H1 (cell line): ENCODE measurements around the gene FXN. TPM values are rescaled to one million over a fixed set of nuclear protein-coding genes. Genes with fewer than 3 reads are reported as not detected.

Experiments used
- CTCF ChIA-PET: fragments of 300-600 bp; sonication (Branson Sonifier 250); formaldehyde crosslinking; loops from one replicate; lab custom pipeline; 2021; ENCODE audit not compliant: partially characterized antibody; lab: Charles Lee
- POLR2A ChIA-PET: fragments of 300-600 bp; sonication (Branson Sonifier 250); formaldehyde crosslinking; loops from one replicate; lab custom pipeline; 2021; ENCODE audit warnings: inconsistent platforms; ENCODE audit not compliant: partially characterized antibody; lab: Charles Lee
- DNase-seq, 2 experiments: peaks; one replicate each; pipeline versions ENCODE4 v3.0.0 to v3.0.0-alpha.2; 2010 to 2022; ENCODE audit warnings: low spot score in 2 of 2, low read depth in 1 of 2, mixed read lengths in 1 of 2
- FAIRE-seq: peaks from 2 replicates; lab custom pipeline; 2011; peaks lifted over from hg19 to GRCh38; lab: Jason Lieb, UNC
- H2AFZ ChIP-seq: 2 replicates; pipeline ENCODE4 v1.8.1; 2012; ENCODE audit warnings: low read length, inconsistent platforms
- H2AK5ac ChIP-seq: 2 replicates; pipeline ENCODE4 v1.6.1; 2013; ENCODE audit warnings: low read depth, low read length
- H2BK120ac ChIP-seq: replicated peaks from 2 replicates; pipeline ENCODE3; 2013; ENCODE audit warnings: low read depth, low read length, inconsistent platforms
- H2BK12ac ChIP-seq: 2 replicates; pipeline ENCODE4 v1.6.1; 2013; ENCODE audit warnings: low read depth, low read length
- H2BK15ac ChIP-seq: 2 replicates; pipeline ENCODE4 v1.6.1; 2013; ENCODE audit warnings: low read length
- H2BK20ac ChIP-seq: 2 replicates; pipeline ENCODE4 v1.6.1; 2013; ENCODE audit warnings: low read length
- H2BK5ac ChIP-seq: 2 replicates; pipeline ENCODE4 v1.6.1; 2013; ENCODE audit warnings: low read depth, low read length
- H3K14ac ChIP-seq: 2 replicates; pipeline ENCODE4 v1.6.1; 2013; ENCODE audit warnings: inconsistent platforms; ENCODE audit not compliant: insufficient read length
- H3K18ac ChIP-seq: 2 replicates; pipeline ENCODE4 v1.6.1; 2013; ENCODE audit warnings: low read length; ENCODE audit errors: extremely low read depth
- H3K23ac ChIP-seq: 2 replicates; pipeline ENCODE4 v1.6.1; 2013; ENCODE audit warnings: inconsistent platforms; ENCODE audit not compliant: insufficient read length
- H3K23me2 ChIP-seq: 2 replicates; pipeline ENCODE4 v1.6.1; 2013; ENCODE audit warnings: low read depth, low read length
- H3K27ac ChIP-seq: 2 replicates; pipeline ENCODE4 v1.6.1; 2011; ENCODE audit warnings: low read depth, low read length, inconsistent platforms
- H3K27me3 ChIP-seq, 4 experiments: replicated peaks in 1 of 4; 1 replicate in 1 of 4; 2 replicates in 3 of 4; pipeline versions ENCODE4 v1.6.1 to v1.8.1; 2011 to 2013; ENCODE audit warnings: low read length in 3 of 4, mild to moderate bottlenecking in 3 of 4, inconsistent platforms in 2 of 4, mixed read lengths in 2 of 4, moderate library complexity in 1 of 4; ENCODE audit not compliant: control insufficient read depth in 3 of 4, insufficient read depth in 3 of 4; ENCODE audit errors: extremely low read depth in 1 of 4
- H3K36me3 ChIP-seq, 4 experiments: 2 replicates each; pipeline versions ENCODE4 v1.6.1 to v1.8.1; 2011 to 2013; ENCODE audit warnings: mild to moderate bottlenecking in 4 of 4, low read length in 3 of 4, moderate library complexity in 2 of 4, control low read depth in 1 of 4, inconsistent platforms in 1 of 4; ENCODE audit not compliant: insufficient read depth in 4 of 4, control insufficient read depth in 2 of 4
- H3K4ac ChIP-seq: replicated peaks from 2 replicates; pipeline ENCODE3; 2013; ENCODE audit warnings: low read length, low read depth, mixed read lengths, inconsistent platforms; ENCODE audit not compliant: insufficient read length
- H3K4me1 ChIP-seq, 4 experiments: replicated peaks in 1 of 4; 1 replicate in 1 of 4; 2 replicates in 3 of 4; pipeline versions ENCODE4 v1.6.1 to v1.8.1; 2011 to 2013; ENCODE audit warnings: low read length in 3 of 4, inconsistent platforms in 2 of 4, mixed read lengths in 1 of 4; ENCODE audit not compliant: insufficient read depth in 4 of 4, control insufficient read depth in 3 of 4
- H3K4me2 ChIP-seq, 2 experiments: 2 replicates each; pipeline versions ENCODE4 v1.6.1 to v1.8.1; 2011 to 2013; ENCODE audit warnings: low read depth in 2 of 2, low read length in 2 of 2, control low read depth in 1 of 2, inconsistent platforms in 1 of 2, mild to moderate bottlenecking in 1 of 2; ENCODE audit not compliant: insufficient read depth in 1 of 2
- H3K4me3 ChIP-seq, 4 experiments: fragments of 200-600, 300-600 bp in 1 of 4; sonication (generic), shearing (Covaris generic), sonication (Bioruptor Twin) in 1 of 4; 2 replicates each; pipeline versions ENCODE4 v1.5.1 to v1.8.1; 2011 to 2016; ENCODE audit warnings: low read length in 4 of 4, low read depth in 3 of 4, control low read depth in 2 of 4, inconsistent platforms in 2 of 4, mild to moderate bottlenecking in 2 of 4, mixed read lengths in 1 of 4, moderate library complexity in 1 of 4; ENCODE audit not compliant: insufficient read depth in 2 of 4; ENCODE audit errors: extremely low read depth in 1 of 4
- H3K56ac ChIP-seq: replicated peaks from 2 replicates; pipeline ENCODE3; 2013; ENCODE audit warnings: low read depth, mild to moderate bottlenecking, mixed read lengths, low read length, inconsistent platforms; ENCODE audit not compliant: insufficient read length
- H3K79me1 ChIP-seq: 2 replicates; pipeline ENCODE4 v1.6.1; 2013; ENCODE audit warnings: low read depth, low read length, control low read depth
- H3K79me2 ChIP-seq, 2 experiments: 2 replicates each; pipeline versions ENCODE4 v1.6.1 to v1.8.1; 2012 to 2013; ENCODE audit warnings: low read length in 2 of 2, mild to moderate bottlenecking in 2 of 2, inconsistent platforms in 1 of 2; ENCODE audit not compliant: insufficient read depth in 2 of 2, control insufficient read depth in 1 of 2
- H3K9ac ChIP-seq, 4 experiments: replicated peaks in 1 of 4; 1 replicate in 1 of 4; 2 replicates in 3 of 4; pipeline versions ENCODE4 v1.6.1 to v1.8.1; 2011 to 2013; ENCODE audit warnings: low read depth in 3 of 4, low read length in 3 of 4, control low read depth in 2 of 4, mild to moderate bottlenecking in 2 of 4, moderate library complexity in 2 of 4, inconsistent platforms in 1 of 4; ENCODE audit errors: extremely low read depth in 1 of 4
- H3K9me3 ChIP-seq, 2 experiments: 2 replicates each; pipeline versions ENCODE4 v1.6.1 to v1.8.1; 2012 to 2013; ENCODE audit warnings: mild to moderate bottlenecking in 2 of 2, moderate library complexity in 2 of 2, control low read depth in 1 of 2, inconsistent platforms in 1 of 2, low read depth in 1 of 2, low read length in 1 of 2, mixed read lengths in 1 of 2; ENCODE audit not compliant: insufficient read depth in 2 of 2
- H4K20me1 ChIP-seq, 2 experiments: replicated peaks in 1 of 2; 2 replicates each; pipeline versions ENCODE3 to v1.8.1; 2011 to 2013; ENCODE audit warnings: inconsistent platforms in 2 of 2, low read length in 2 of 2, mild to moderate bottlenecking in 1 of 2; ENCODE audit not compliant: insufficient read depth in 2 of 2, control insufficient read depth in 1 of 2
- H4K5ac ChIP-seq: 2 replicates; pipeline ENCODE4 v1.6.1; 2013; ENCODE audit warnings: low read length, low read depth, mixed read lengths, inconsistent platforms; ENCODE audit not compliant: insufficient read length
- H4K8ac ChIP-seq: 2 replicates; pipeline ENCODE4 v1.8.0; 2013; ENCODE audit warnings: mild to moderate bottlenecking, moderate library complexity, low read length, inconsistent platforms; ENCODE audit not compliant: insufficient read depth; ENCODE audit errors: extremely low read depth
- H4K91ac ChIP-seq: replicated peaks from 2 replicates; pipeline ENCODE3; 2013; ENCODE audit warnings: low read length, mixed read lengths, inconsistent platforms; ENCODE audit not compliant: insufficient read length
- ASH2L ChIP-seq: fragments of 200-600, 300-600 bp; sonication (generic); IDR thresholded peaks from one replicate; pipeline ENCODE4 v1.7.1; 2017; ENCODE audit warnings: low read length
- BRCA1 ChIP-seq: IDR thresholded peaks from 2 replicates; pipeline ENCODE4 v1.6.1; 2012; ENCODE audit warnings: low read depth, low read length, improper control_type of control experiment
- CBX5 ChIP-seq: fragments of 300-800, 300-1000 bp; sonication (generic); IDR thresholded peaks from 2 replicates; pipeline ENCODE4 v1.7.1; 2016; ENCODE audit warnings: antibody characterized with exemption, low read length, low read depth
- CREB1 ChIP-seq: IDR thresholded peaks from 2 replicates; pipeline ENCODE4 v1.6.1; 2012; ENCODE audit warnings: inconsistent platforms
- E2F6 ChIP-seq: IDR thresholded peaks from 2 replicates; pipeline ENCODE4 v1.6.1; 2012; ENCODE audit warnings: inconsistent platforms
- EGR1 ChIP-seq: IDR thresholded peaks from 2 replicates; pipeline ENCODE4 v1.6.1; 2011; ENCODE audit warnings: low read depth, low read length, borderline replicate concordance
- JUN ChIP-seq: IDR thresholded peaks from 2 replicates; pipeline ENCODE4 v1.6.1; 2011; ENCODE audit warnings: low read depth, mild to moderate bottlenecking, improper control_type of control experiment, low read length
- JUND ChIP-seq: IDR thresholded peaks from 2 replicates; pipeline ENCODE4 v1.6.1; 2011; ENCODE audit warnings: mild to moderate bottlenecking, improper control_type of control experiment, low read length
- KDM4A ChIP-seq: IDR thresholded peaks from one replicate; pipeline ENCODE4 v1.7.1; 2012; ENCODE audit warnings: low read depth, mild to moderate bottlenecking, moderate library complexity, low read length, inconsistent platforms; ENCODE audit not compliant: severe bottlenecking
- MAFK ChIP-seq: IDR thresholded peaks from 2 replicates; pipeline ENCODE4 v1.6.1; 2012; ENCODE audit warnings: low read depth, mild to moderate bottlenecking, improper control_type of control experiment, low read length
- POU5F1 ChIP-seq: IDR thresholded peaks from 2 replicates; pipeline ENCODE4 v1.6.1; 2011; ENCODE audit warnings: low read depth, mild to moderate bottlenecking, low read length, moderate library complexity
- SIX5 ChIP-seq: IDR thresholded peaks from 2 replicates; pipeline ENCODE4 v1.6.1; 2011; ENCODE audit warnings: mild to moderate bottlenecking, low read depth, low read length
- SP1 ChIP-seq: IDR thresholded peaks from 2 replicates; pipeline ENCODE4 v1.6.1; 2011; ENCODE audit warnings: low read depth, low read length
- ZNF274 ChIP-seq: IDR thresholded peaks from 2 replicates; pipeline ENCODE4 v1.7.0; 2012; ENCODE audit warnings: low read length, borderline replicate concordance; ENCODE audit errors: extremely low read depth
- WGBS, 2 experiments: shearing (Covaris generic) in 1 of 2; methylation state at CpG; one replicate each; pipeline versions ENCODE4 v1.1.6 to v1.1.7; 2013 to 2015; ENCODE audit warnings: low lambda C conversion rate in 2 of 2, mixed read lengths in 2 of 2, inconsistent platforms in 1 of 2, low coverage in 1 of 2, missing lambda C conversion rate in 1 of 2; ENCODE audit not compliant: insufficient replicate concordance in 2 of 2, insufficient coverage in 1 of 2, insufficient read length in 1 of 2; ENCODE audit errors: extremely low coverage in 1 of 2, missing lambda C conversion rate in 1 of 2; 5-methylcytosine and 5-hydroxymethylcytosine counted together
- polyA plus RNA-seq, 7 experiments: library from polyadenylated mRNA; depleted of rRNA in 3 of 7; stranded (reverse) in 5 of 7; unstranded in 2 of 7; fragments of >200 nt in 5 of 7; fragments of 200-250 nt in 2 of 7; gene quantifications; 1 replicate in 5 of 7; 2 replicates in 1 of 7; 4 replicates in 1 of 7; pipeline versions ENCODE4 v1.2.1 to v1.2.3, GENCODE V29; 2011 to 2013; ENCODE audit warnings: missing spikeins in 2 of 7, mixed read lengths in 2 of 7
- total RNA-seq: library from RNA; stranded (reverse); fragmentation: NEBNext Ultra II Directional; extraction: Animal tissue kit (Norgen Biotek cat#: 25700); gene quantifications from 2 replicates; pipeline ENCODE4 v1.2.1, GENCODE V29; 2021

Gene FXN
- total and polyA plus RNA-seq, 2 of the 8 experiments (the other 6 are each of a cell fraction or from before 2014, with no cell fraction given), result 34.2 to 37.5 TPM

- POLR2A ChIA-PET, result interaction anchor here (1.1 to 1.4 kb wide), 2 partner anchors 8 to 41 kb away, joined by 4 to 5 read pairs; no protein-coding TSS in a partner anchor
- Histone ChIP-seq H2BK120ac (no peak overlapping the region), H2BK5ac (no peak overlapping the region), H3K9ac (no peak overlapping the region), H2BK20ac (no peak overlapping the region), H3K4ac (no peak overlapping the region), H3K56ac (no peak overlapping the region), H4K5ac (no peak overlapping the region), H3K23ac (no peak overlapping the region), H3K4me1 (no peaks in the 10 kb centered on the region), H3K27me3 (no peaks in the 10 kb centered on the region), H3K79me2 (no peaks in the 10 kb centered on the region), H3K27ac (no peak overlapping the region), H3K14ac (no peak overlapping the region), H3K36me3 (no peaks in the 10 kb centered on the region), H4K91ac (no peak overlapping the region), H2BK12ac (no peak overlapping the region), H2AFZ (no peak overlapping the region), H3K4me2 (no peak overlapping the region), H3K4me3 (no peak overlapping the region), H3K18ac (no peak overlapping the region), H4K8ac (no peak overlapping the region), H3K9me3 (no peaks in the 10 kb centered on the region), H3K79me1 (no peaks in the 10 kb centered on the region), H3K23me2 (no peaks in the 10 kb centered on the region), H4K20me1 (no peaks in the 10 kb centered on the region), H2BK15ac (no peak overlapping the region), H2AK5ac (no peak overlapping the region)
- CTCF ChIA-PET, result interaction anchor here (1.9 kb wide), 1 partner anchor 60 kb away, joined by 4 read pairs; no protein-coding TSS in a partner anchor
- DNase-seq (no peak), FAIRE-seq (no peak)
- WGBS, 2 experiments, result 95% methylated on average over 5 of the region's 5 CpGs; no CpG with 5 or more reads in 1 of the 2 experiments
- no peak for TF ChIP-seq CBX5
- no peak for TF ChIP-seq SIX5
- TF ChIP-seq JUN, result no peak
- no peak for TF ChIP-seq POU5F1
- TF ChIP-seq KDM4A, result no peak
- no peak for TF ChIP-seq CREB1
- no peak for TF ChIP-seq BRCA1
- TF ChIP-seq ZNF274, result no peak
- TF ChIP-seq SP1, result no peak
- TF ChIP-seq JUND, result no peak
- TF ChIP-seq E2F6, result no peak
- no peak for TF ChIP-seq EGR1
- no peak for TF ChIP-seq ASH2L
- no peak for TF ChIP-seq MAFK
Measured at GRCh38 chr9:69097923-69098593, 62.5 kb downstream of the FXN start.
